ENCODE measurements around the gene TMEM184B.
A peak's percentile ranks its signal among the peaks of the same experiment; 100 is the strongest.

TMEM184B gene

GRCh38 chr22:38175206-38176118 lies 97.3 kb downstream of the TMEM184B start:
- Histone ChIP-seq H3F3A (ENCODE audit: low read depth) (no peaks in the 10 kb centered on the region), H3K4me2 (ENCODE audit: low read depth, low read length, poor library complexity, severe bottlenecking) (peak overlapping the region; percentile 76), H3K79me2 (ENCODE audit: insufficient read depth, low read length) (peaks cover 37% of the 10 kb centered on the region), H3K9me2 (replicated peaks; ENCODE audit: low read depth, low read length) (no peaks in the 10 kb centered on the region), H3K4me3 (ENCODE audit: low read length, poor library complexity, severe bottlenecking) (peak overlapping the region; percentile 59), H3K36me3 (ENCODE audit: insufficient read depth, low read length) (no peaks in the 10 kb centered on the region), H3K4me1 (ENCODE audit: insufficient read depth, low read length, poor library complexity, severe bottlenecking) (peaks cover 63% of the 10 kb centered on the region), H3K9me3 (ENCODE audit: insufficient read depth, low read depth, low read length) (no peaks in the 10 kb centered on the region), H3K27me3 (ENCODE audit: insufficient read depth, low read length, poor library complexity, severe bottlenecking) (no peaks in the 10 kb centered on the region), H4K20me1 (ENCODE audit: insufficient read depth, low read length, poor library complexity, severe bottlenecking) (no peaks in the 10 kb centered on the region), H2AFZ (ENCODE audit: low read length) (no peak overlapping the region), H3K9ac (ENCODE audit: low read depth, low read length, poor library complexity, severe bottlenecking) (peak overlapping the region; percentile 67)
- TF ChIP-seq EZH2phosphoT487 (IDR thresholded peaks at IDR 0.05; ENCODE audit: borderline replicate concordance) (no peak), CTCF (conservative IDR thresholded peaks at IDR 0.05; ENCODE audit: low read length) (no peak)

GRCh38 chr22:38174626-38175025 lies 98.2 kb downstream of the TMEM184B start:
- no peaks in the 10 kb centered on the region for H3K9me3 ChIP-seq (ENCODE audit: insufficient read depth, low read depth, low read length)
- H3K4me2 ChIP-seq (ENCODE audit: low read depth, low read length, poor library complexity, severe bottlenecking): no peak overlapping the region
- no peaks in the 10 kb centered on the region for H3K27me3 ChIP-seq (ENCODE audit: insufficient read depth, low read length, poor library complexity, severe bottlenecking)
- peaks cover 54% of the 10 kb centered on the region for H3K4me1 ChIP-seq (ENCODE audit: insufficient read depth, low read length, poor library complexity, severe bottlenecking)
- no peaks in the 10 kb centered on the region for H3K36me3 ChIP-seq (ENCODE audit: insufficient read depth, low read length)
- no peak overlapping the region for H3K9ac ChIP-seq (ENCODE audit: low read depth, low read length, poor library complexity, severe bottlenecking)
- no peaks in the 10 kb centered on the region for H4K20me1 ChIP-seq (ENCODE audit: insufficient read depth, low read length, poor library complexity, severe bottlenecking)
- H3F3A ChIP-seq (ENCODE audit: low read depth): no peaks in the 10 kb centered on the region
- no peak overlapping the region for H3K4me3 ChIP-seq (ENCODE audit: low read length, poor library complexity, severe bottlenecking)
- TF ChIP-seq CTCF (conservative IDR thresholded peaks at IDR 0.05; ENCODE audit: low read length): no peak
- no peak for TF ChIP-seq EZH2phosphoT487 (IDR thresholded peaks at IDR 0.05; ENCODE audit: borderline replicate concordance)
- no peak overlapping the region for H2AFZ ChIP-seq (ENCODE audit: low read length)
- H3K79me2 ChIP-seq (ENCODE audit: insufficient read depth, low read length): peaks cover 29% of the 10 kb centered on the region; the same call in 1 of the 2 replicates
- H3K9me2 ChIP-seq (replicated peaks; ENCODE audit: low read depth, low read length): no peaks in the 10 kb centered on the region

- H4K20me1 ChIP-seq (ENCODE audit: insufficient read depth, low read length, poor library complexity, severe bottlenecking): no peaks in the 10 kb centered on the region
- H3K36me3 ChIP-seq (ENCODE audit: insufficient read depth, low read length): no peaks in the 10 kb centered on the region
- H3K9me2 ChIP-seq (replicated peaks; ENCODE audit: low read depth, low read length): no peaks in the 10 kb centered on the region
- H3K9me3 ChIP-seq (ENCODE audit: insufficient read depth, low read depth, low read length): no peaks in the 10 kb centered on the region
- H2AFZ ChIP-seq (ENCODE audit: low read length): no peak overlapping the region
- H3K27me3 ChIP-seq (ENCODE audit: insufficient read depth, low read length, poor library complexity, severe bottlenecking): no peaks in the 10 kb centered on the region
- no peaks in the 10 kb centered on the region for H3F3A ChIP-seq (ENCODE audit: low read depth)
- H3K9ac ChIP-seq (ENCODE audit: low read depth, low read length, poor library complexity, severe bottlenecking): no peak overlapping the region
- TF ChIP-seq CTCF (conservative IDR thresholded peaks at IDR 0.05; ENCODE audit: low read length) (no peak), EZH2phosphoT487 (IDR thresholded peaks at IDR 0.05; ENCODE audit: borderline replicate concordance) (no peak)
- H3K4me2 ChIP-seq (ENCODE audit: low read depth, low read length, poor library complexity, severe bottlenecking): no peak overlapping the region
- H3K4me1 ChIP-seq (ENCODE audit: insufficient read depth, low read length, poor library complexity, severe bottlenecking): peaks cover 48% of the 10 kb centered on the region
- peaks cover 22% of the 10 kb centered on the region; the same call in 1 of the 2 replicates for H3K79me2 ChIP-seq (ENCODE audit: insufficient read depth, low read length)
- no peak overlapping the region for H3K4me3 ChIP-seq (ENCODE audit: low read length, poor library complexity, severe bottlenecking)
These were observed 99.2 kb downstream of the TMEM184B start for GRCh38 chr22:38173641-38173906.

Measured in Loucy (cell line).